Mesenchymal stem cell (in vitro differentiated cells and primary cell): ENCODE measurements around the gene TNF.

Experiments used
- DNase-seq: peaks from one replicate; pipeline ENCODE4 v3.0.0-alpha.2; 2013
- H2AFZ ChIP-seq: one replicate; pipeline ENCODE4 v1.6.1; 2013; ENCODE audit warnings: low read depth, mild to moderate bottlenecking, control low read depth, inconsistent platforms, low read length, moderate library complexity
- H2AK5ac ChIP-seq: 2 replicates; pipeline ENCODE4 v1.6.1; 2013; ENCODE audit warnings: low read length, moderate library complexity, mild to moderate bottlenecking, inconsistent platforms; ENCODE audit not compliant: severe bottlenecking
- H2BK120ac ChIP-seq: one replicate; pipeline ENCODE4 v1.6.1; 2013; ENCODE audit warnings: low read depth, mild to moderate bottlenecking, inconsistent platforms, low read length, moderate library complexity
- H2BK12ac ChIP-seq, 2 experiments: one replicate each; pipeline ENCODE4 v1.6.1; 2013; ENCODE audit warnings: inconsistent platforms in 2 of 2, low read length in 2 of 2, mild to moderate bottlenecking in 2 of 2, moderate library complexity in 2 of 2, control low read depth in 1 of 2
- H2BK15ac ChIP-seq: one replicate; pipeline ENCODE4 v1.6.1; 2013; ENCODE audit warnings: mild to moderate bottlenecking, low read depth, inconsistent platforms; ENCODE audit not compliant: poor library complexity, severe bottlenecking
- H2BK5ac ChIP-seq: 2 replicates; pipeline ENCODE4 v1.6.1; 2013; ENCODE audit warnings: low read depth, mild to moderate bottlenecking, low read length, control low read depth, inconsistent platforms; ENCODE audit not compliant: poor library complexity, severe bottlenecking
- H3K14ac ChIP-seq, 2 experiments: one replicate each; pipeline ENCODE4 v1.6.1; 2013; ENCODE audit warnings: inconsistent platforms in 2 of 2, low read length in 2 of 2, control low read depth in 1 of 2, mild to moderate bottlenecking in 1 of 2, moderate library complexity in 1 of 2
- H3K18ac ChIP-seq, 2 experiments: one replicate each; pipeline ENCODE4 v1.6.1; 2013; ENCODE audit warnings: inconsistent platforms in 2 of 2, low read length in 2 of 2, control low read depth in 1 of 2, low read depth in 1 of 2, mild to moderate bottlenecking in 1 of 2
- H3K23ac ChIP-seq, 2 experiments: one replicate each; pipeline ENCODE4 v1.6.1; 2013; ENCODE audit warnings: inconsistent platforms in 2 of 2, low read length in 2 of 2, mild to moderate bottlenecking in 2 of 2, moderate library complexity in 2 of 2, control low read depth in 1 of 2
- H3K27ac ChIP-seq: 2 replicates; pipeline ENCODE4 v1.5.1; 2013; ENCODE audit warnings: mild to moderate bottlenecking, moderate library complexity, low read length, control low read depth, inconsistent platforms; ENCODE audit not compliant: poor library complexity, severe bottlenecking
- H3K27me3 ChIP-seq, 2 experiments: 2 replicates each; pipeline versions ENCODE4 v1.6.1 to v1.7.0; 2013; ENCODE audit warnings: low read length in 2 of 2, mild to moderate bottlenecking in 2 of 2, moderate library complexity in 2 of 2, control low read depth in 1 of 2, inconsistent platforms in 1 of 2; ENCODE audit not compliant: control insufficient read depth in 1 of 2, insufficient read depth in 1 of 2
- H3K36me3 ChIP-seq, 2 experiments: 2 replicates each; pipeline versions ENCODE4 v1.6.1 to v1.7.0; 2013; ENCODE audit warnings: low read length in 2 of 2, control low read depth in 1 of 2, inconsistent platforms in 1 of 2, low read depth in 1 of 2, mild to moderate bottlenecking in 1 of 2; ENCODE audit not compliant: insufficient read depth in 2 of 2, control insufficient read depth in 1 of 2
- H3K4ac ChIP-seq, 2 experiments: one replicate each; pipeline ENCODE4 v1.6.1; 2013; ENCODE audit warnings: inconsistent platforms in 2 of 2, low read length in 2 of 2, mild to moderate bottlenecking in 2 of 2, moderate library complexity in 2 of 2, control low read depth in 1 of 2, low read depth in 1 of 2
- H3K4me1 ChIP-seq: 2 replicates; pipeline ENCODE4 v1.6.1; 2013; ENCODE audit warnings: low read depth, low read length, control low read depth; ENCODE audit not compliant: control insufficient read depth, insufficient read depth
- H3K4me2 ChIP-seq: 2 replicates; pipeline ENCODE4 v1.6.1; 2013; ENCODE audit warnings: low read length, mild to moderate bottlenecking, inconsistent platforms; ENCODE audit not compliant: poor library complexity, severe bottlenecking
- H3K4me3 ChIP-seq, 2 experiments: 2 replicates each; pipeline versions ENCODE4 v1.5.1 to v1.7.0; 2013; ENCODE audit warnings: low read length in 2 of 2, mild to moderate bottlenecking in 2 of 2, control low read depth in 1 of 2, low read depth in 1 of 2; ENCODE audit not compliant: insufficient read depth in 1 of 2
- H3K79me1 ChIP-seq: replicated peaks from 2 replicates; pipeline ENCODE4 v1.6.1; 2013; ENCODE audit warnings: mild to moderate bottlenecking, control low read depth, low read length, inconsistent platforms; ENCODE audit not compliant: poor library complexity, severe bottlenecking
- H3K9ac ChIP-seq: 2 replicates; pipeline ENCODE4 v1.7.0; 2013; ENCODE audit warnings: mild to moderate bottlenecking, low read length, moderate library complexity
- H3K9me3 ChIP-seq: 2 replicates; pipeline ENCODE4 v1.7.0; 2013; ENCODE audit warnings: mild to moderate bottlenecking, low read length; ENCODE audit not compliant: control insufficient read depth
- H4K8ac ChIP-seq: one replicate; pipeline ENCODE4 v1.6.1; 2013; ENCODE audit warnings: inconsistent platforms, mild to moderate bottlenecking, low read length, moderate library complexity
- H4K91ac ChIP-seq: one replicate; pipeline ENCODE4 v1.6.1; 2013; ENCODE audit warnings: mild to moderate bottlenecking, low read length, inconsistent platforms
- WGBS: methylation state at CpG from one replicate; pipeline ENCODE4 v1.1.7; 2013; ENCODE audit warnings: mixed read lengths; 5-methylcytosine and 5-hydroxymethylcytosine counted together

Gene TNF

DNA sequence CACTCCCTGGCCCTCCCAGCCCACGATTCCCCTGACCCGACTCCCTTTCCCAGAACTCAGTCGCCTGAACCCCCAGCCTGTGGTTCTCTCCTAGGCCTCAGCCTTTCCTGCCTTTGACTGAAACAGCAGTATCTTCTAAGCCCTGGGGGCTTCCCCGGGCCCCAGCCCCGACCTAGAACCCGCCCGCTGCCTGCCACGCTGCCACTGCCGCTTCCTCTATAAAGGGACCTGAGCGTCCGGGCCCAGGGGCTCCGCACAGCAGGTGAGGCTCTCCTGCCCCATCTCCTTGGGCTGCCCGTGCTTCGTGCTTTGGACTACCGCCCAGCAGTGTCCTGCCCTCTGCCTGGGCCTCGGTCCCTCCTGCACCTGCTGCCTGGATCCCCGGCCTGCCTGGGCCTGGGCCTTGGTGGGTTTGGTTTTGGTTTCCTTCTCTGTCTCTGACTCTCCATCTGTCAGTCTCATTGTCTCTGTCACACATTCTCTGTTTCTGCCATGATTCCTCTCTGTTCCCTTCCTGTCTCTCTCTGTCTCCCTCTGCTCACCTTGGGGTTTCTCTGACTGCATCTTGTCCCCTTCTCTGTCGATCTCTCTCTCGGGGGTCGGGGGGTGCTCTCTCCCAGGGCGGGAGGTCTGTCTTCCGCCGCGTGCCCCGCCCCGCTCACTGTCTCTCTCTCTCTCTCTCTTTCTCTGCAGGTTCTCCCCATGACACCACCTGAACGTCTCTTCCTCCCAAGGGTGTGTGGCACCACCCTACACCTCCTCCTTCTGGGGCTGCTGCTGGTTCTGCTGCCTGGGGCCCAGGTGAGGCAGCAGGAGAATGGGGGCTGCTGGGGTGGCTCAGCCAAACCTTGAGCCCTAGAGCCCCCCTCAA, 3.1 kb upstream of the TNF start, which contains the start of gene LTA:
Gene LTA (plus strand): TSS at position 249 of the 871 bp plus-strand sequence. CDS start 454 bp downstream, at position 703.
- Histone ChIP-seq H4K8ac (no peak within 1 kb of the TSS), H2AFZ (no peak within 1 kb of the TSS), H3K36me3 (no peaks in the 10 kb centered on the region), H3K79me1 (no peaks in the 10 kb centered on the region), H2AK5ac (no peak within 1 kb of the TSS), H4K91ac (no peak within 1 kb of the TSS), H3K18ac (no peak within 1 kb of the TSS), H3K23ac (no peak within 1 kb of the TSS), H3K27me3 (peaks cover 0 to 10% of the 10 kb centered on the region in 2 experiments), H2BK5ac (no peak within 1 kb of the TSS), H3K4me1 (no peaks in the 10 kb centered on the region), H3K4me2 (no peak within 1 kb of the TSS), H3K9ac (no peak within 1 kb of the TSS), H2BK12ac (no peak within 1 kb of the TSS), H3K4ac (no peak within 1 kb of the TSS), H3K27ac (no peak within 1 kb of the TSS), H3K4me3 (no peak within 1 kb of the TSS), H3K14ac (no peak within 1 kb of the TSS), H3K9me3 (no peaks in the 10 kb centered on the region), H2BK120ac (no peak within 1 kb of the TSS), H2BK15ac (peak within 1 kb of the TSS; percentile 57)
- no peak for DNase-seq
- WGBS = 92% methylated on average over 27 of the region's 27 CpGs

DNA sequence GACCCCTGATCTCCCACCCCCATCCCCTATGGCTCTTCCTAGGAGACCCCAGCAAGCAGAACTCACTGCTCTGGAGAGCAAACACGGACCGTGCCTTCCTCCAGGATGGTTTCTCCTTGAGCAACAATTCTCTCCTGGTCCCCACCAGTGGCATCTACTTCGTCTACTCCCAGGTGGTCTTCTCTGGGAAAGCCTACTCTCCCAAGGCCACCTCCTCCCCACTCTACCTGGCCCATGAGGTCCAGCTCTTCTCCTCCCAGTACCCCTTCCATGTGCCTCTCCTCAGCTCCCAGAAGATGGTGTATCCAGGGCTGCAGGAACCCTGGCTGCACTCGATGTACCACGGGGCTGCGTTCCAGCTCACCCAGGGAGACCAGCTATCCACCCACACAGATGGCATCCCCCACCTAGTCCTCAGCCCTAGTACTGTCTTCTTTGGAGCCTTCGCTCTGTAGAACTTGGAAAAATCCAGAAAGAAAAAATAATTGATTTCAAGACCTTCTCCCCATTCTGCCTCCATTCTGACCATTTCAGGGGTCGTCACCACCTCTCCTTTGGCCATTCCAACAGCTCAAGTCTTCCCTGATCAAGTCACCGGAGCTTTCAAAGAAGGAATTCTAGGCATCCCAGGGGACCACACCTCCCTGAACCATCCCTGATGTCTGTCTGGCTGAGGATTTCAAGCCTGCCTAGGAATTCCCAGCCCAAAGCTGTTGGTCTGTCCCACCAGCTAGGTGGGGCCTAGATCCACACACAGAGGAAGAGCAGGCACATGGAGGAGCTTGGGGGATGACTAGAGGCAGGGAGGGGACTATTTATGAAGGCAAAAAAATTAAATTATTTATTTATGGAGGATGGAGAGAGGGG, 1.9 kb upstream of the TNF start:
- Histone ChIP-seq H3K4me2 (no peak overlapping the region), H3K4me3 (no peak overlapping the region), H2AFZ (no peak overlapping the region), H3K36me3 (no peaks in the 10 kb centered on the region), H2BK12ac (no peak overlapping the region), H3K27ac (no peak overlapping the region), H3K14ac (no peak overlapping the region), H4K91ac (no peak overlapping the region), H3K4ac (no peak overlapping the region), H2BK5ac (no peak overlapping the region), H3K9me3 (no peaks in the 10 kb centered on the region), H3K23ac (no peak overlapping the region), H2BK15ac (no peak overlapping the region), H3K18ac (no peak overlapping the region), H4K8ac (no peak overlapping the region), H2BK120ac (no peak overlapping the region), H3K4me1 (peaks cover 2% of the 10 kb centered on the region), H3K79me1 (no peaks in the 10 kb centered on the region), H3K27me3 (peaks cover 0 to 10% of the 10 kb centered on the region in 2 experiments), H3K9ac (no peak overlapping the region), H2AK5ac (no peak overlapping the region)
- no peak for DNase-seq
- 85% methylated on average over 9 of the region's 9 CpGs for WGBS

DNA sequence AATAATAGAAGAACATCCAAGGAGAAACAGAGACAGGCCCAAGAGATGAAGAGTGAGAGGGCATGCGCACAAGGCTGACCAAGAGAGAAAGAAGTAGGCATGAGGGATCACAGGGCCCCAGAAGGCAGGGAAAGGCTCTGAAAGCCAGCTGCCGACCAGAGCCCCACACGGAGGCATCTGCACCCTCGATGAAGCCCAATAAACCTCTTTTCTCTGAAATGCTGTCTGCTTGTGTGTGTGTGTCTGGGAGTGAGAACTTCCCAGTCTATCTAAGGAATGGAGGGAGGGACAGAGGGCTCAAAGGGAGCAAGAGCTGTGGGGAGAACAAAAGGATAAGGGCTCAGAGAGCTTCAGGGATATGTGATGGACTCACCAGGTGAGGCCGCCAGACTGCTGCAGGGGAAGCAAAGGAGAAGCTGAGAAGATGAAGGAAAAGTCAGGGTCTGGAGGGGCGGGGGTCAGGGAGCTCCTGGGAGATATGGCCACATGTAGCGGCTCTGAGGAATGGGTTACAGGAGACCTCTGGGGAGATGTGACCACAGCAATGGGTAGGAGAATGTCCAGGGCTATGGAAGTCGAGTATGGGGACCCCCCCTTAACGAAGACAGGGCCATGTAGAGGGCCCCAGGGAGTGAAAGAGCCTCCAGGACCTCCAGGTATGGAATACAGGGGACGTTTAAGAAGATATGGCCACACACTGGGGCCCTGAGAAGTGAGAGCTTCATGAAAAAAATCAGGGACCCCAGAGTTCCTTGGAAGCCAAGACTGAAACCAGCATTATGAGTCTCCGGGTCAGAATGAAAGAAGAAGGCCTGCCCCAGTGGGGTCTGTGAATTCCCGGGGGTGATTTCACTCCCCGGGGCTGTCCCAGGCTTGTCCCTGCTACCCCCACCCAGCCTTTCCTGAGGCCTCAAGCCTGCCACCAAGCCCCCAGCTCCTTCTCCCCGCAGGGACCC, 981 bp upstream of the TNF start:
- Histone ChIP-seq H3K18ac (no peak overlapping the region), H2AFZ (no peak overlapping the region), H3K36me3 (no peaks in the 10 kb centered on the region), H2BK5ac (no peak overlapping the region), H3K14ac (no peak overlapping the region), H2AK5ac (no peak overlapping the region), H3K9me3 (no peaks in the 10 kb centered on the region), H3K27ac (no peak overlapping the region), H3K9ac (no peak overlapping the region), H3K4me2 (no peak overlapping the region), H3K4ac (no peak overlapping the region), H3K4me1 (peaks cover 5% of the 10 kb centered on the region), H3K79me1 (no peaks in the 10 kb centered on the region), H2BK120ac (no peak overlapping the region), H4K91ac (no peak overlapping the region), H3K23ac (no peak overlapping the region), H3K27me3 (peaks cover 0 to 10% of the 10 kb centered on the region in 2 experiments), H2BK15ac (no peak overlapping the region), H4K8ac (no peak overlapping the region), H2BK12ac (no peak overlapping the region), H3K4me3 (no peak overlapping the region)
- no peak for DNase-seq
- 91% methylated on average over 14 of the region's 14 CpGs for WGBS
